ENCODE results near the gene CLDN8. TPM values are rescaled to one million over a fixed set of nuclear protein-coding genes. Genes with fewer than 3 reads are reported as not detected.

Gene CLDN8
- polyA plus RNA-seq, 1 of the 3 experiments (the other 2 are of a cell fraction), result not detected

DNA sequence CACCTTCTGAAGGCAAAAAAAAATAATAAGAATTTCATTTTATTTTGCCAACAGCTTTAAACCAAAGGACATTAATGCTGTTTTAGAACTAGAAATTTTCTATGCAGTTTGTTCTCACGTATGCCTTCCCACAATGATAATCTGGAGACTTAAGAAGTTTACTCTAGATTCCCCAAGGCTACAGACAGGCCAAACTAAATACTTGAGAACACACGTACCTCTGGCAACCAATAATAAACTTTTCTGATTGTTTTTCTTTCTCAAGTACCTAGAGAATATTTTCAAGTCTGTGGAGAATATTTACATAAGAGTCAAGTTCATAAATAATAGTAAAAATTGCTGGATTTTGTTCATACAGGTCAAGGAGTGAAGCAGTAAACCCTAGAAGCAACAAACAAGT lies 15.9 kb downstream of the CLDN8 start:
- H3K9me3 ChIP-seq, result no peaks in the 10 kb centered on the region
- H3K4me2 ChIP-seq, result no peak overlapping the region
- no peaks in the 10 kb centered on the region for H4K20me1 ChIP-seq (ENCODE audit: insufficient read depth)
- no peaks in the 10 kb centered on the region; the same call in 1 of the 2 replicates for H3K27me3 ChIP-seq (ENCODE audit: insufficient read depth)
- WGBS (ENCODE audit: low lambda C conversion rate), result 2% methylated on average over 2 of the region's 2 CpGs
- no peak overlapping the region for H2AFZ ChIP-seq (ENCODE audit: low read depth)
- no peak overlapping the region for H3K4me3 ChIP-seq (ENCODE audit: low read depth in 2 of 2, low read length in 1 of 2)
- TF ChIP-seq EP300 (IDR thresholded peaks at IDR 0.05; ENCODE audit: borderline replicate concordance in 1 of 2, low read depth in 1 of 2, low read length in 1 of 2), result no peak
- TF ChIP-seq FOXJ3 (CRISPR knock-in tag; IDR thresholded peaks at IDR 0.05), result no peak
- TF ChIP-seq MEF2A (IDR thresholded peaks at IDR 0.05; ENCODE audit: borderline replicate concordance, low read depth), result no peak
- TF ChIP-seq TEAD4 (IDR thresholded peaks at IDR 0.05; ENCODE audit: borderline replicate concordance, insufficient read depth), result no peak
- no peak for TF ChIP-seq YY1 (IDR thresholded peaks at IDR 0.05; ENCODE audit: low read depth)
- no peak for TF ChIP-seq GABPA (IDR thresholded peaks at IDR 0.05; ENCODE audit: low read depth)
- TF ChIP-seq NFIC (IDR thresholded peaks at IDR 0.05; ENCODE audit: borderline replicate concordance), result no peak
- TF ChIP-seq TCF12 (IDR thresholded peaks at IDR 0.05), result no peak
- TF ChIP-seq, protein P1, sequence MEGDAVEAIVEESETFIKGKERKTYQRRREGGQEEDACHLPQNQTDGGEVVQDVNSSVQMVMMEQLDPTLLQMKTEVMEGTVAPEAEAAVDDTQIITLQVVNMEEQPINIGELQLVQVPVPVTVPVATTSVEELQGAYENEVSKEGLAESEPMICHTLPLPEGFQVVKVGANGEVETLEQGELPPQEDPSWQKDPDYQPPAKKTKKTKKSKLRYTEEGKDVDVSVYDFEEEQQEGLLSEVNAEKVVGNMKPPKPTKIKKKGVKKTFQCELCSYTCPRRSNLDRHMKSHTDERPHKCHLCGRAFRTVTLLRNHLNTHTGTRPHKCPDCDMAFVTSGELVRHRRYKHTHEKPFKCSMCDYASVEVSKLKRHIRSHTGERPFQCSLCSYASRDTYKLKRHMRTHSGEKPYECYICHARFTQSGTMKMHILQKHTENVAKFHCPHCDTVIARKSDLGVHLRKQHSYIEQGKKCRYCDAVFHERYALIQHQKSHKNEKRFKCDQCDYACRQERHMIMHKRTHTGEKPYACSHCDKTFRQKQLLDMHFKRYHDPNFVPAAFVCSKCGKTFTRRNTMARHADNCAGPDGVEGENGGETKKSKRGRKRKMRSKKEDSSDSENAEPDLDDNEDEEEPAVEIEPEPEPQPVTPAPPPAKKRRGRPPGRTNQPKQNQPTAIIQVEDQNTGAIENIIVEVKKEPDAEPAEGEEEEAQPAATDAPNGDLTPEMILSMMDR (IDR thresholded peaks at IDR 0.05), result no peak
- no peak for TF ChIP-seq POLR2AphosphoS5 (IDR thresholded peaks at IDR 0.05; ENCODE audit: low read depth, low read length)
- no peak for TF ChIP-seq SIN3A (IDR thresholded peaks at IDR 0.05; ENCODE audit: borderline replicate concordance, low read depth, low read length)
- no peak for TF ChIP-seq FOSL2 (IDR thresholded peaks at IDR 0.05; ENCODE audit: borderline replicate concordance, low read depth)
- TF ChIP-seq, protein P2, sequence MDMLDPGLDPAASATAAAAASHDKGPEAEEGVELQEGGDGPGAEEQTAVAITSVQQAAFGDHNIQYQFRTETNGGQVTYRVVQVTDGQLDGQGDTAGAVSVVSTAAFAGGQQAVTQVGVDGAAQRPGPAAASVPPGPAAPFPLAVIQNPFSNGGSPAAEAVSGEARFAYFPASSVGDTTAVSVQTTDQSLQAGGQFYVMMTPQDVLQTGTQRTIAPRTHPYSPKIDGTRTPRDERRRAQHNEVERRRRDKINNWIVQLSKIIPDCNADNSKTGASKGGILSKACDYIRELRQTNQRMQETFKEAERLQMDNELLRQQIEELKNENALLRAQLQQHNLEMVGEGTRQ (IDR thresholded peaks at IDR 0.05; ENCODE audit: borderline replicate concordance, low read depth, low read length), result no peak
- TF ChIP-seq SMC3 (IDR thresholded peaks at IDR 0.05; ENCODE audit: low read depth, low read length), result no peak
- TF ChIP-seq, protein P3, sequence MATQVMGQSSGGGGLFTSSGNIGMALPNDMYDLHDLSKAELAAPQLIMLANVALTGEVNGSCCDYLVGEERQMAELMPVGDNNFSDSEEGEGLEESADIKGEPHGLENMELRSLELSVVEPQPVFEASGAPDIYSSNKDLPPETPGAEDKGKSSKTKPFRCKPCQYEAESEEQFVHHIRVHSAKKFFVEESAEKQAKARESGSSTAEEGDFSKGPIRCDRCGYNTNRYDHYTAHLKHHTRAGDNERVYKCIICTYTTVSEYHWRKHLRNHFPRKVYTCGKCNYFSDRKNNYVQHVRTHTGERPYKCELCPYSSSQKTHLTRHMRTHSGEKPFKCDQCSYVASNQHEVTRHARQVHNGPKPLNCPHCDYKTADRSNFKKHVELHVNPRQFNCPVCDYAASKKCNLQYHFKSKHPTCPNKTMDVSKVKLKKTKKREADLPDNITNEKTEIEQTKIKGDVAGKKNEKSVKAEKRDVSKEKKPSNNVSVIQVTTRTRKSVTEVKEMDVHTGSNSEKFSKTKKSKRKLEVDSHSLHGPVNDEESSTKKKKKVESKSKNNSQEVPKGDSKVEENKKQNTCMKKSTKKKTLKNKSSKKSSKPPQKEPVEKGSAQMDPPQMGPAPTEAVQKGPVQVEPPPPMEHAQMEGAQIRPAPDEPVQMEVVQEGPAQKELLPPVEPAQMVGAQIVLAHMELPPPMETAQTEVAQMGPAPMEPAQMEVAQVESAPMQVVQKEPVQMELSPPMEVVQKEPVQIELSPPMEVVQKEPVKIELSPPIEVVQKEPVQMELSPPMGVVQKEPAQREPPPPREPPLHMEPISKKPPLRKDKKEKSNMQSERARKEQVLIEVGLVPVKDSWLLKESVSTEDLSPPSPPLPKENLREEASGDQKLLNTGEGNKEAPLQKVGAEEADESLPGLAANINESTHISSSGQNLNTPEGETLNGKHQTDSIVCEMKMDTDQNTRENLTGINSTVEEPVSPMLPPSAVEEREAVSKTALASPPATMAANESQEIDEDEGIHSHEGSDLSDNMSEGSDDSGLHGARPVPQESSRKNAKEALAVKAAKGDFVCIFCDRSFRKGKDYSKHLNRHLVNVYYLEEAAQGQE (IDR thresholded peaks at IDR 0.05; ENCODE audit: low read depth, low read length), result no peak
- DNase-seq, result no peak
- POLR2A ChIA-PET, result no interaction called here
- H3K27ac ChIP-seq (ENCODE audit: low read depth in 2 of 2, low read length in 1 of 2), result no peak overlapping the region
- H3F3A ChIP-seq (replicated peaks; ENCODE audit: insufficient read depth), result no peaks in the 10 kb centered on the region
- no peak overlapping the region for H3K9ac ChIP-seq
- H3K36me3 ChIP-seq (replicated peaks in 1 of 2; ENCODE audit: control insufficient read depth in 1 of 2, insufficient read depth in 2 of 2, low read length in 1 of 2), result no peaks in the 10 kb centered on the region
- CTCF ChIA-PET, result no interaction called here
- H3K79me2 ChIP-seq (ENCODE audit: insufficient read depth), result no peaks in the 10 kb centered on the region
- no peaks in the 10 kb centered on the region for H3K4me1 ChIP-seq (ENCODE audit: control insufficient read depth in 1 of 2, insufficient read depth in 2 of 2, low read depth in 1 of 2, low read length in 1 of 2)
- no peaks in the 10 kb centered on the region for H3K9me2 ChIP-seq

All from SK-N-SH (cell line).